ENCODE measurements around the gene FOXC2.

DNA sequence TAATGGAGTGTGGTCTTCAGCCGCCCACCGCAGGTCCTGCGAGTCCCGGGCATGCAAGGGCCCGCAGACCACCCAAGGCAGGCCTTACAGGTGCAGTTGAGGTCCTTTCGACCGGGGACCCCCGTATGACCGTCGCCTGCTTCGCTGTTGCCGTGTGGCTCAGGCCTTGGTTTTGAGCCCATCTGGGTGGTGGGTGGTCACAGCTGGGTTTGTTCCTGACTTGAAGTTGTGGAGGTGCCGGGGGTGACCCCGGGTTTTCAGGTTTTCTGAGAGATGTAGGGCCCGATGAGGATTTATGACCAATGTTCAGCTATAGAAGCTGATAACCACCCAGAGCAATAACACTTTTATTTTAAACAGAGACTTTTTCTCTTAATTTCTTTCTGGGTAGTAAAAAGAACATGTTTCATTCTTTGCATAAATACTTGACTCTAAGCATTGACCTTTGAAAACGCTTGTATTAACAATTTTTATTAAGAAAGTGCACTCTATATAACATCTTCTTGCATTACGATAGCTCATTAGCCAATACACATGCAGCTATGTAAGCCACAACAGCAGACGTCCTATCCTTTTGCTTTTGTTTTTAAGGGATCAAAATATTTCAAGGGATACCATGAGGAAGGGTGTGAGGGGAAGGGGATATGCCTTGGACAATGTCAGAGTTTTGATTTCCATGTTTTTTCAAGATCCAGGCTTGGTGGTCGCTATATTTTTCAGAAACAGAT lies 13.6 kb downstream of the FOXC2 start:
- no peak for TF ChIP-seq TAF1 (IDR thresholded peaks at IDR 0.05; ENCODE audit: low read depth, low read length)
- TF ChIP-seq POLR2A (IDR thresholded peaks at IDR 0.05; ENCODE audit: low read depth, low read length): no peak
- TF ChIP-seq POLR2AphosphoS5 (IDR thresholded peaks at IDR 0.05; ENCODE audit: low read depth, low read length): no peak
